ENCODE results near the gene RERE.

The RERE gene

GRCh38 chr1:8358897-8359616, 458.4 kb downstream of the RERE start:
- Histone ChIP-seq H3K9me3 (no peaks in the 10 kb centered on the region), H3K4me3 (no peak overlapping the region), H3K4me1 (no peaks in the 10 kb centered on the region), H3K36me3 (replicated peaks) (peaks cover 30% of the 10 kb centered on the region), H3K27me3 (ENCODE audit: low read depth) (no peaks in the 10 kb centered on the region)
- in situ Hi-C loops (cut with MboI; ENCODE audit: low sequenced_read_pairs), result no loop called here
- no peak for DNase-seq (ENCODE audit: low spot score in 2 of 2)

- Histone ChIP-seq H3K9me3 (no peaks in the 10 kb centered on the region), H3K4me3 (no peak overlapping the region), H3K27me3 (ENCODE audit: low read depth) (no peaks in the 10 kb centered on the region), H3K36me3 (replicated peaks) (peaks cover 33% of the 10 kb centered on the region), H3K4me1 (no peaks in the 10 kb centered on the region)
- in situ Hi-C loops (cut with MboI; ENCODE audit: low sequenced_read_pairs), result no loop called here
- DNase-seq (ENCODE audit: low spot score in 2 of 2), result no peak
Measured at GRCh38 chr1:8358241-8358896, 459.1 kb downstream of the RERE start.

- H3K9me3 ChIP-seq, result no peaks in the 10 kb centered on the region
- H3K4me1 ChIP-seq, result no peaks in the 10 kb centered on the region
- DNase-seq (ENCODE audit: low spot score in 2 of 2), result no peak
- in situ Hi-C loops (cut with MboI; ENCODE audit: low sequenced_read_pairs), result no loop called here
- peaks cover 33% of the 10 kb centered on the region for H3K36me3 ChIP-seq (replicated peaks)
- no peak overlapping the region for H3K4me3 ChIP-seq
- no peaks in the 10 kb centered on the region for H3K27me3 ChIP-seq (ENCODE audit: low read depth)
Measured at GRCh38 chr1:8357329-8358101, 459.9 kb downstream of the RERE start.

- in situ Hi-C loops (cut with MboI; ENCODE audit: low sequenced_read_pairs), result no loop called here
- Histone ChIP-seq H3K27me3 (ENCODE audit: low read depth) (no peaks in the 10 kb centered on the region), H3K4me3 (no peak overlapping the region), H3K9me3 (no peaks in the 10 kb centered on the region), H3K36me3 (replicated peaks) (peaks cover 29% of the 10 kb centered on the region), H3K4me1 (no peaks in the 10 kb centered on the region)
- no peak for DNase-seq (ENCODE audit: low spot score in 2 of 2)
Measured at GRCh38 chr1:8356256-8357209, 460.9 kb downstream of the RERE start.

- Histone ChIP-seq H3K4me3 (no peak overlapping the region), H3K27me3 (ENCODE audit: low read depth) (no peaks in the 10 kb centered on the region), H3K9me3 (no peaks in the 10 kb centered on the region), H3K4me1 (no peaks in the 10 kb centered on the region), H3K36me3 (replicated peaks) (peaks cover 29% of the 10 kb centered on the region)
- no peak for DNase-seq (ENCODE audit: low spot score in 2 of 2)
- in situ Hi-C loops (cut with MboI; ENCODE audit: low sequenced_read_pairs), result no loop called here
Measured at GRCh38 chr1:8355439-8356255, 461.8 kb downstream of the RERE start.

GRCh38 chr1:8354038-8354437, 463.4 kb downstream of the RERE start:
- in situ Hi-C loops (cut with MboI; ENCODE audit: low sequenced_read_pairs), result no loop called here

GRCh38 chr1:8352886-8353785, 464.3 kb downstream of the RERE start:
- in situ Hi-C loops (cut with MboI; ENCODE audit: low sequenced_read_pairs), result no loop called here
- Histone ChIP-seq H3K9me3 (no peaks in the 10 kb centered on the region), H3K36me3 (replicated peaks) (peaks cover 19% of the 10 kb centered on the region), H3K4me3 (no peak overlapping the region), H3K27me3 (ENCODE audit: low read depth) (no peaks in the 10 kb centered on the region), H3K4me1 (no peaks in the 10 kb centered on the region)
- DNase-seq (ENCODE audit: low spot score in 2 of 2), result no peak

More at GRCh38 chr1:8354038-8354437, 463.4 kb downstream of the RERE start:
- Histone ChIP-seq H3K9me3 (no peaks in the 10 kb centered on the region), H3K4me1 (no peaks in the 10 kb centered on the region), H3K4me3 (no peak overlapping the region), H3K36me3 (replicated peaks) (peaks cover 26% of the 10 kb centered on the region), H3K27me3 (ENCODE audit: low read depth) (no peaks in the 10 kb centered on the region)
- no peak for DNase-seq (ENCODE audit: low spot score in 2 of 2)

- no peak overlapping the region for H3K4me3 ChIP-seq
- peaks cover 15% of the 10 kb centered on the region for H3K36me3 ChIP-seq (replicated peaks)
- in situ Hi-C loops (cut with MboI; ENCODE audit: low sequenced_read_pairs), result no loop called here
- DNase-seq (ENCODE audit: low spot score in 2 of 2), result no peak
- H3K9me3 ChIP-seq, result no peaks in the 10 kb centered on the region
- H3K4me1 ChIP-seq, result no peaks in the 10 kb centered on the region
- H3K27me3 ChIP-seq (ENCODE audit: low read depth), result no peaks in the 10 kb centered on the region
Measured at GRCh38 chr1:8352471-8352845, 465.0 kb downstream of the RERE start.

GRCh38 chr1:8351693-8352470, 465.6 kb downstream of the RERE start:
- no peaks in the 10 kb centered on the region for H3K27me3 ChIP-seq (ENCODE audit: low read depth)
- H3K4me3 ChIP-seq, result no peak overlapping the region
- in situ Hi-C loops (cut with MboI; ENCODE audit: low sequenced_read_pairs), result no loop called here
- peaks cover 12% of the 10 kb centered on the region for H3K36me3 ChIP-seq (replicated peaks)
- H3K9me3 ChIP-seq, result no peaks in the 10 kb centered on the region
- H3K4me1 ChIP-seq, result no peaks in the 10 kb centered on the region
- peak in 1 of 2 experiments; percentile 71 for DNase-seq (ENCODE audit: low spot score in 2 of 2)

GRCh38 chr1:8350914-8351684, 466.3 kb downstream of the RERE start:
- H3K4me1 ChIP-seq, result no peaks in the 10 kb centered on the region
- no peaks in the 10 kb centered on the region for H3K9me3 ChIP-seq
- H3K27me3 ChIP-seq (ENCODE audit: low read depth), result no peaks in the 10 kb centered on the region
- in situ Hi-C loops (cut with MboI; ENCODE audit: low sequenced_read_pairs), result no loop called here
- no peak overlapping the region for H3K4me3 ChIP-seq
- DNase-seq (ENCODE audit: low spot score in 2 of 2), result no peak
- H3K36me3 ChIP-seq (replicated peaks), result peaks cover 10% of the 10 kb centered on the region

- no peak for DNase-seq (ENCODE audit: low spot score in 2 of 2)
- Histone ChIP-seq H3K9me3 (no peaks in the 10 kb centered on the region), H3K4me1 (no peaks in the 10 kb centered on the region), H3K4me3 (no peak overlapping the region), H3K27me3 (ENCODE audit: low read depth) (no peaks in the 10 kb centered on the region), H3K36me3 (replicated peaks) (peaks cover 10% of the 10 kb centered on the region; the same call in 1 of the 2 replicates)
- in situ Hi-C loops (cut with MboI; ENCODE audit: low sequenced_read_pairs), result loop anchor here (10.0 kb wide), 1 partner anchor 335 kb away; no protein-coding TSS in a partner anchor
Measured at GRCh38 chr1:8349961-8350360, 467.5 kb downstream of the RERE start.
